NT2/D1 (cell line): ENCODE data around the gene TBC1D10A.

Experiments used
- SUZ12 ChIP-seq: IDR thresholded peaks from 2 replicates; pipeline ENCODE4 v1.6.1; 2011; ENCODE audit not compliant: insufficient read length, insufficient read depth; ENCODE audit errors: extremely low read depth
- YY1 ChIP-seq: IDR thresholded peaks from 2 replicates; pipeline ENCODE4 v1.6.1; 2011; ENCODE audit not compliant: insufficient read length, insufficient read depth
- ZNF274 ChIP-seq: IDR thresholded peaks from 2 replicates; pipeline ENCODE4 v1.6.1; 2011; ENCODE audit warnings: mild to moderate bottlenecking, low read depth, low read length

GRCh38 chr22:30251711-30252110 lies 75.0 kb downstream of the TBC1D10A start:
- TF ChIP-seq ZNF274 = no peak
- TF ChIP-seq YY1 = no peak
- TF ChIP-seq SUZ12 = no peak
